ENCODE measurements around the gene ITPKC. TPM values are rescaled to one million over a fixed set of nuclear protein-coding genes. Genes with fewer than 3 reads are reported as not detected.
A peak's percentile ranks its signal among the peaks of the same experiment; 100 is the strongest.

ITPKC gene
- total and polyA plus RNA-seq, 10 of the 15 experiments (the other 5 are each of a cell fraction or from before 2014, with no cell fraction given) = 0.03 to 6.4 (median 3.5) TPM

- RAD21 ChIA-PET (ENCODE audit: unreplicated experiment) = no interaction called here
Observed at GRCh38 chr19:40685016-40685526, 31.8 kb upstream of the ITPKC start.

More at GRCh38 chr19:40685016-40685526, 31.8 kb upstream of the ITPKC start:
- Histone ChIP-seq H4K20me1 (ENCODE audit: control insufficient read depth, insufficient read depth) (no peaks in the 10 kb centered on the region), H3K36me3 (ENCODE audit: control insufficient read depth in 2 of 2, insufficient read depth in 2 of 2, low read length in 1 of 2) (no peaks in the 10 kb centered on the region), H3K27ac (ENCODE audit: control insufficient read depth, insufficient read depth) (no peak overlapping the region), H3K9me3 (replicated peaks; ENCODE audit: control insufficient read depth, insufficient read depth, low read length) (no peaks in the 10 kb centered on the region), H3K4me2 (ENCODE audit: control insufficient read depth, insufficient read depth) (no peak overlapping the region), H2AFZ (ENCODE audit: control insufficient read depth, low read depth, low read length) (no peak overlapping the region), H3K4me1 (ENCODE audit: control insufficient read depth, insufficient read depth, low read length) (peaks cover 19% of the 10 kb centered on the region), H3K27me3 (replicated peaks in 1 of 2; ENCODE audit: control insufficient read depth in 2 of 2, insufficient read depth in 2 of 2, low read length in 1 of 2) (no peaks in the 10 kb centered on the region), H3K79me2 (ENCODE audit: control insufficient read depth, insufficient read depth, low read length) (no peaks in the 10 kb centered on the region), H3K9ac (ENCODE audit: control insufficient read depth, insufficient read depth, low read length) (no peak overlapping the region), H3K4me3 (no peak overlapping the region)
- WGBS (ENCODE audit: insufficient coverage, insufficient replicate concordance, low lambda C conversion rate, missing lambda C conversion rate) = 81% methylated on average over 3 of the region's 3 CpGs
- POLR2A ChIA-PET = no interaction called here
- CTCF ChIA-PET = no interaction called here
- DNase-seq (ENCODE audit: low read depth, low spot score) (no peak), FAIRE-seq (no peak), ATAC-seq (no peak)
- in situ Hi-C loops (cut with MboI) = no loop called here
- SMC1A ChIA-PET (ENCODE audit: uncharacterized antibody, unreplicated experiment) = no interaction called here
- peak; percentile 54 for TF ChIP-seq BCL3 (IDR thresholded peaks at IDR 0.05; ENCODE audit: borderline replicate concordance, insufficient read depth, low read depth, low read length, poor library complexity, severe bottlenecking)
- no peak for TF ChIP-seq NR2C1 (IDR thresholded peaks at IDR 0.05)
- TF ChIP-seq RAD51 (IDR thresholded peaks at IDR 0.05) = no peak
- no peak for TF ChIP-seq MTA3 (IDR thresholded peaks at IDR 0.05; ENCODE audit: borderline replicate concordance, low read length)
- TF ChIP-seq NKRF (conservative IDR thresholded peaks at IDR 0.05) = no peak
- no peak for TF ChIP-seq GATAD2B (conservative IDR thresholded peaks at IDR 0.05; ENCODE audit: low read depth)
- TF ChIP-seq STAT3 (IDR thresholded peaks at IDR 0.05; ENCODE audit: low read depth, low read length) = no peak
- TF ChIP-seq EZH2 (IDR thresholded peaks at IDR 0.05; ENCODE audit: borderline replicate concordance, control insufficient read depth, low read depth, low read length) = no peak
- TF ChIP-seq RELB (IDR thresholded peaks at IDR 0.05; ENCODE audit: low read depth) = no peak
- no TSS peak for BruUV-seq (replicated peaks)
- intact Hi-C loops (cut with micrococcal nuclease; ENCODE audit: unreplicated experiment) = no loop called here

All from GM12878 (cell line).